GM12872 (cell line): Measurements from ENCODE around the gene SETD6.

ENCODE experiments used
- TF ChIP-seq, protein P1 (sequence below): IDR thresholded peaks from 3 replicates; pipeline ENCODE4 v1.5.1; 2011; ENCODE audit warnings: low read depth, mild to moderate bottlenecking, low read length, moderate library complexity; ENCODE audit not compliant: insufficient read depth

The SETD6 gene

DNA sequence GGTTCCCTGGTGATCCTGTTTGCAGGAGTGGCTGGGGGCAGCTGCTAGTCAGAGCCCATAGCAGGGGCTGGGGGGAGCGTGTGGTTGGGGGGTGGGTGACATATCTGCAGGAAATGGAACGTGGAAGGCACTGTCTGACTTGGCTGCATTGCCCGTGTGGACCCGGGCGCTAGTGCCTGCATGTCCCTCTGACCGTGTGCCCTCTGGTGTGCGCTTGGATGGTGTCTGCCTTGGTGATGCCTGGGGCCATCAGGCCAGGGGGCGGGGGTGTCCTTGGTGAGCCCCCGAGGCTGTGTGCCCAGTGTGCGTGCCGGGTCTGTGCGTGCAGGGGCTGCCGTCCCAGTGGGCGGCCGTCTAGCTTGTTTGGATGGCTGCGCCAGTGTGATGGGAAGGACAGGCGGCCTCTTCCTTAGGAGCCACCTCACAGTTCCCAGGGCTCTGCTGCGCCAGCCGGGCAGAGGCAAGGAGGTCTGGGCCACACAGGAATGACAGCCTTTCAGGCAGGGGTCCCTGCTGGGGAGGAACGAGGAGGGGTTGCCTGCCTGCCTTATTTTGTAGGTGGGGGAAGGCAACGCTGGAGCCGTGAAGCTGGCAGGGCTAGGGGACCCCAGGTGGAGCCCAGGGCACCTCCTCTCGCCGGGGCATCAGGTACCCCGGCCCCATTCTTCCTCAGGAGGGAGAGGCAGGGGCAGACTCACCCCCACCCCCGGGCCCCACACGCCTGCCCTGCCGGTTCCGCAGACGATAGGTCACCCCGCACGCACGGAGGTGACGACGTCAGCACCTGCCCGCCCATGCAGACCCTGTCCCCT is 14.7 kb upstream of the SETD6 start:
- TF ChIP-seq, protein P1, sequence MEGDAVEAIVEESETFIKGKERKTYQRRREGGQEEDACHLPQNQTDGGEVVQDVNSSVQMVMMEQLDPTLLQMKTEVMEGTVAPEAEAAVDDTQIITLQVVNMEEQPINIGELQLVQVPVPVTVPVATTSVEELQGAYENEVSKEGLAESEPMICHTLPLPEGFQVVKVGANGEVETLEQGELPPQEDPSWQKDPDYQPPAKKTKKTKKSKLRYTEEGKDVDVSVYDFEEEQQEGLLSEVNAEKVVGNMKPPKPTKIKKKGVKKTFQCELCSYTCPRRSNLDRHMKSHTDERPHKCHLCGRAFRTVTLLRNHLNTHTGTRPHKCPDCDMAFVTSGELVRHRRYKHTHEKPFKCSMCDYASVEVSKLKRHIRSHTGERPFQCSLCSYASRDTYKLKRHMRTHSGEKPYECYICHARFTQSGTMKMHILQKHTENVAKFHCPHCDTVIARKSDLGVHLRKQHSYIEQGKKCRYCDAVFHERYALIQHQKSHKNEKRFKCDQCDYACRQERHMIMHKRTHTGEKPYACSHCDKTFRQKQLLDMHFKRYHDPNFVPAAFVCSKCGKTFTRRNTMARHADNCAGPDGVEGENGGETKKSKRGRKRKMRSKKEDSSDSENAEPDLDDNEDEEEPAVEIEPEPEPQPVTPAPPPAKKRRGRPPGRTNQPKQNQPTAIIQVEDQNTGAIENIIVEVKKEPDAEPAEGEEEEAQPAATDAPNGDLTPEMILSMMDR, result no peak

DNA sequence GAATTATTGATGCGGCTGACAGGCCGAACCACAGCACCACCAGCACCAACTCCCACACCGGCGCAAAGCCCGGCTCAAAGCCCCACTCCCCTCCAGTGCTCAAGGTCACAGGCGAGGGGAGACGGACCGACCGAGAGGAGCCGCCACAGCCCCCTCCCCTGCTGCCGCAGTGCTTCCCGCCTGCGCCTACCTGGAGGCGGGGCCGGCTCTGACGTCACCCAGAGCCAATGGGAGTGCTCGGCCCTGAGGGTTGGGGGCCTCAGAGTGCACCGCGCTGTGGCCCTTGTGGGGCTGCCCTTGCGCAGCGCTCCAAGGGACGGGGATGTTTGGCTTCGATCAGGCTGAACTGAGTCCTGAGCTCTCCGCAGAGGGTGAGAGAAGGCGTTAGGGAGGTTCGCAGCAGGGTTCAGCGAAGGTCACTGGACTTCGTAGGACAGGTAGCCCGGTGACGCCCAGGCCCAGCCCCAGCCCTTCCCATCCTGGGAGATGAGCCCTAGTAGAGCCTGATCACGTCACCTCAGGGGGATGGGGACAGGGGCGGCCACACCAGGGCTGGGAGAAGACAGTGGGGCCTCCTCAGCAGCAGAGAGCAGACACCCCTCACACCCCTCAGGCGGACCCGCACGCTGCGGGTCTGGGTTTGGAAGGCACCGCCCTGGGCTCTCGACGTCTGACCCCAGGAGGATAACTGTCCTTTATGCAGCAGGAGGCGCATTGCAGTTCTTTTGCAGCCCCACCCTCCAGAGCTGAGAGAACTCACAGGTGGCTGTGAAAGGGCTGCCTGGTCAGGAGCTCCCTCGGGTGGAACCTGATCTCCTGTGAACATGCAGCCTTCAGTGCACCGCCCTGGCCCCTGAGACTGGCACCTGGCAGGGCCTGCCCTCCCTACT is 13.8 kb upstream of the SETD6 start:
- TF ChIP-seq, protein P1, result no peak

DNA sequence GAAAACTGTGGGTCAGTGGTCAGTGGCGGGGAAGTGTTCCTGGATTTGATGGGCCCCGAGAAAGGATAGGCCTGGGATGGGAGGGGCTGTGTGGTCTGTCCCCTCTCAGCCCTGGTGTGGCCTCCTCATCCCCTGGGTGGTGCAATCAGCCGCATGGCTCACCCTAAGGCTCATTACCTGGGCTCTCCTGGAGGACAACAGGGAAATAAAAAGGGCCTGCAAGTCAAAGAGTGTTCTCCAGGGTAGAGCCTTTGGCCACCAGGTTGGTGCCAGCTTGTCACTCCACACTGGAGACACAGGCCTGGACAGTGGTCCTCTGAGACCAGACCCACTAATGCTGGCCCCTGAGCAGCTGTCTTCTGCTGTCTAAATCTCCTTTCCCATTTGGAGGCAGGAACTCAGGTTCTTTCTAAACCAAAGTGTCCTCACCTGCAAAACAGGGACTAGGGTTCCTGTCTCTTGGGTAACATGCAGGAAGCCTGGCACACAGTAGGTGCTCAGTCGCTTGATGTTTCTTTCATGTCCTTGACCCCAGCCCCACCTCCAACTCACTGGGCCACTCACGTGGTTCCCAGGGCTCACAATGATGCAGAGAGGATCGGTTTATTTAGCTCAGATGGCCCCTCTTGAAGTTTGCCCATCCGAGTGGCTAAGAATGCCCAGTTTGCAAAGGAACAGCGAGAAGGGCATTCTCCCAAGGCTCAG is 12.9 kb upstream of the SETD6 start:
- TF ChIP-seq, protein P1, result no peak

DNA sequence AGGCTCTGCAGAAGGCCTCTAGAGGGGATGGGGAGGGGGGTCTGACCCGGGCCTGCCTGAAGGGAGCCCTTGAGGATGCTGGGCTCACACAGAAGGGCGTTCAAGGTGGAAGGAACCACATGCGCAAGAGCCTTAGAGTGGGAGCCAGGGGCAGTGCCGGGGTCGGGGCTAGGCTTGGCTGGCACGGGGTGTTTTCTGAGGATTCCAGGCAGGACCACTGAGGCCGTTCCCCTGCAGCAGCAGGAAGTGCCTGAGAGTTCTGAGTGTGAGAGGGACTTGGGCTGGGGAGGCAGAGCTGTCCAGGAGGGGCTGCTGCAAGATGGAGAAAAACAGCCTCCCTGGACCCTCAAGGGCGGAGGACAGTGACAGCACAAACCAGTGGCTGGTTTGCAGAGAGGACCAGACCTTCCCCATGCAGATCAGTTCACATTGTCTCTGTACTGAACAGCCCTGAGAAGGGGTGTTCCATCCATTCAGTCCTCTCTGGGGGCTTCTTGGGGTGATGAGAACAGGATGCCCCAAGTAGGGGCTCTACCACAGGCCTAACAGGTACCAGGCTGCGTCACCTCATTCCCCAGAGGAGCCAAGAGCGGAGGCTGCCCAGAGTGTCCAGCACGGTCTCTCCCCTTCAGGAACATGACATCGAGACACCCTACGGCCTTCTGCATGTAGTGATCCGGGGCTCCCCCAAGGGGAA is 12.0 kb upstream of the SETD6 start:
- TF ChIP-seq, protein P1, result no peak

DNA sequence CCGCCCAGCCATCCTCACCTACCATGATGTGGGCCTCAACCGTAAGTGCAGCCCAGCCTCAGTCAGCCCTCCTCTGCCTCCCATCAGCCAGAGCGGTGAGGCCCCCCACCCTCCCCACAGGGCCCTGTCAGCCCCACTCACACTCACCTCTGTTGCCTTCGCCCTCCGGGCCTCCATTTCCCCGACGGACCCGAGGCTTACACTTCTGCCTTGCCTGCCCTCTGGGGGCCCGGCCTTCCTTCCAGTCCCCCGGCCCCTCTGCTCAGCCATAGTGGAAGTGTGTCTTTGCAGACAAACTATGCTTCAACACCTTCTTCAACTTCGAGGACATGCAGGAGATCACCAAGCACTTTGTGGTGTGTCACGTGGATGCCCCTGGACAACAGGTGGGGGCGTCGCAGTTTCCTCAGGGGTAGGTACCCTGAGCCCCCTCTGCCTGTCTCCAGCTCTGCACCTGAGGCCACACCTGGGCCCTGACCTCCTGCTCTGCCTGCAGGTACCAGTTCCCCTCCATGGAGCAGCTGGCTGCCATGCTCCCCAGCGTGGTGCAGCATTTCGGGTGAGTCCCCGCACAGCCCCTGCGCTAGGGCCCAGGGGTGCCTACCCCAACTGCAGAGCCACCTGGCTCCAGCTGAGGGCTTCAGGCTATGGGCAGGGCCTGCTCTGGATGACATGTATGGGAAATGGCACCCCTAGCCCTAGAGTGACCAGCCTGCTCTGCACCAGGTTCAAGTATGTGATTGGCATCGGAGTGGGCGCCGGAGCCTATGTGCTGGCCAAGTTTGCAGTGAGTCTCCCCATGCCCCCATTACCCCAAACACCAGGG is 11.2 kb upstream of the SETD6 start:
- TF ChIP-seq, protein P1, result no peak

DNA sequence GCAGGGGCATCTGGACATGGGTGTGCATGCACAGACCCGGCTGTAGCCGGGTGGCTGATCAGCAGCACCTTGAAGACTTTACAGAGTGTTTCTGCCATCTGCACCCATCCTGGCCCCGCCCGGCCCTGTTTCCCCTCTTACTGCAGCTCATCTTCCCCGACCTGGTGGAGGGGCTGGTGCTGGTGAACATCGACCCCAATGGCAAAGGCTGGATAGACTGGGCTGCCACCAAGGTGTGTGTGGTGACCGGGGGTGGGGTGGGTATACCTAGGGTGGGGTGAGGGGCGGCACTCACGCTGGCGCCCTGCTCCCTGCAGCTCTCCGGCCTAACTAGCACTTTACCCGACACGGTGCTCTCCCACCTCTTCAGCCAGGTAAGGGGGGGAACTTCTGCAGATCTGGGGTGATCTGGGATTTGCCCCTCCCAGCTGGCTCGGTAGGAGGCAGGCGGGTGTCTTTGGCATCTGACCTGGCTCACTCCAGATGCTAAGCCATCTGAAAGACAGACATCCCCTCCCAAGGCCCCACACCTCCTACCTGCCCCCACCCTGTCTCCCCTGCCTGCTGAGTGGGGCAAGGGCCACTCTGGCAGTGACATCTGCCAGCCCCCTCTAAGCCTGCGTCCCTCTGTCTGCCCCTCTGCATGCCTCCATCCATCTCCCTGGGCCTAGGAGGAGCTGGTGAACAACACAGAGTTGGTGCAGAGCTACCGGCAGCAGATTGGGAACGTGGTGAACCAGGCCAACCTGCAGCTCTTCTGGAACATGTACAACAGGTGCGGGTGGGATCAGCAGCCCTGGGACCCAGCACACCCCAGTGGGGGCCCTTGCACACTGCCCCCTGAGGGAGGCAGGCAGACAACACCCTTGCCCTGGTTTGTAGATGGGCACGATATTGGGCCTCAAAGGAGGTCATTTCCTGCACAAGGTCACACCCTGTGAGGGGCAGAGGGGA is 8.8 kb upstream of the SETD6 start:
- TF ChIP-seq, protein P1, result no peak
